Measurements from ENCODE around the gene HGF.

HGF gene

DNA sequence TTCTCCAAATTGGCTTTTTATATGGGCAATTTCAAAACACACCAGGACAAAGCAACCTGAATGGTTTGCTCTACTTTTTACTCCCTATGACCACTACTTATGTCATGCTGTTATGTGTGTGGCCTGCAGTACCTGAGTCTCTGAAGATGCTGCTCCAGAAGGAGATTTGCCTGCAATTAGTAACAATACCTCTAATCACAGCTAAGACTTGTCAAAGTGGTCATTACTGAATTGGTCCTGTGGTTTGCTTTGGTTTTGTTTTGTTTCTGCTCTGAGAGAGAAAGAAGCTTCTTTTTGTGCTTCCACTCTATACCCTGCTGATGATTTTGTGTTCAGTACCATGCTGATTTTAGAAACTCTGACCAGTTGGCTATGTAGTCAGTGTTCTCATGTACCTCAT, 25.5 kb downstream of the HGF start:
- Histone ChIP-seq H3K27ac (no peak overlapping the region), H3K4me3 (ENCODE audit: low read depth, low read length) (no peak overlapping the region), H3K36me3 (replicated peaks) (no peaks in the 10 kb centered on the region), H3K27me3 (replicated peaks) (no peaks in the 10 kb centered on the region)
- DNase-seq, result no peak
- in situ Hi-C loops (cut with HindIII; ENCODE audit: low pct_ligation_motif_present, low sequenced_read_pairs), result no loop called here
- TF ChIP-seq, protein P1, sequence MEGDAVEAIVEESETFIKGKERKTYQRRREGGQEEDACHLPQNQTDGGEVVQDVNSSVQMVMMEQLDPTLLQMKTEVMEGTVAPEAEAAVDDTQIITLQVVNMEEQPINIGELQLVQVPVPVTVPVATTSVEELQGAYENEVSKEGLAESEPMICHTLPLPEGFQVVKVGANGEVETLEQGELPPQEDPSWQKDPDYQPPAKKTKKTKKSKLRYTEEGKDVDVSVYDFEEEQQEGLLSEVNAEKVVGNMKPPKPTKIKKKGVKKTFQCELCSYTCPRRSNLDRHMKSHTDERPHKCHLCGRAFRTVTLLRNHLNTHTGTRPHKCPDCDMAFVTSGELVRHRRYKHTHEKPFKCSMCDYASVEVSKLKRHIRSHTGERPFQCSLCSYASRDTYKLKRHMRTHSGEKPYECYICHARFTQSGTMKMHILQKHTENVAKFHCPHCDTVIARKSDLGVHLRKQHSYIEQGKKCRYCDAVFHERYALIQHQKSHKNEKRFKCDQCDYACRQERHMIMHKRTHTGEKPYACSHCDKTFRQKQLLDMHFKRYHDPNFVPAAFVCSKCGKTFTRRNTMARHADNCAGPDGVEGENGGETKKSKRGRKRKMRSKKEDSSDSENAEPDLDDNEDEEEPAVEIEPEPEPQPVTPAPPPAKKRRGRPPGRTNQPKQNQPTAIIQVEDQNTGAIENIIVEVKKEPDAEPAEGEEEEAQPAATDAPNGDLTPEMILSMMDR (IDR thresholded peaks at IDR 0.05; ENCODE audit: low read depth, low read length, missing control alignments), result no peak

DNA sequence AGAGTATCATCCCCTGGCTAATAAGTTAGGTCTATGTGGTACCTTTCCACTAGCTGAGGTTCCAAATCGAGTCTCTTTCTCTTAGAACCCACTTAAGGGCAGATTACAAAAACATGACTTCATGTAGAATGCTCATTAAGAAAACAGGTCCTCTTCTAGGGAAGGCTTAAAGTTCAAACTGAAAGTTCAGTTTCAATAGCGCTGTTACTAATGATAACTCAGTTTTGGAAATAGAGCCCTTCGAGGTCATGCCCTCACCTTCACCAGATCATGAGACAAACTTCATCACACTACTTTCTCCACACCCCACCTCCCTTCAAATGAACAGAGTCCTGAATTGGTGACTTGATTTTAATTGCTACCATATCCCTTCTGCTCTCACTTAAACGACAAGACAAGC, 26.2 kb downstream of the HGF start:
- no peak for DNase-seq
- Histone ChIP-seq H3K4me3 (ENCODE audit: low read depth, low read length) (no peak overlapping the region), H3K36me3 (replicated peaks) (no peaks in the 10 kb centered on the region), H3K27ac (no peak overlapping the region), H3K27me3 (replicated peaks) (no peaks in the 10 kb centered on the region)
- TF ChIP-seq, protein P1 (IDR thresholded peaks at IDR 0.05; ENCODE audit: low read depth, low read length, missing control alignments), result no peak
- in situ Hi-C loops (cut with HindIII; ENCODE audit: low pct_ligation_motif_present, low sequenced_read_pairs), result no loop called here

DNA sequence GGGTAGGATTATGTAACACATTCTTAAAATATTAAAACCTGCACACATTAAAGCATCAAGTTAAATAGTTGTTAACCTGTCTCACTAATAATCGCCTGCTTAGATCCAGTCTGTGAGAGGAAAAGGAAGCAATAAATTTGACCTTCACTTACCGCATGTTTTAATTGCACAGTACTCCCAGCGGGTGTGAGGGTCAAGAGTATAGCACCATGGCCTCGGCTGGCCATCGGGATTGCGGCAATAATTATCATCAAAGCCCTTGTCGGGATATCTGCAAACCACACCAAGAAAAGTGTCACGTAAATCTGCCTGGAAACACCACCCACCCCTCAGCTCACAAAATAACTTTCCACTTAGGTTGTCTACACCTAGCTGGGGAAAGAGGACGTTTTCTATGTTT, 26.6 kb downstream of the HGF start:
- in situ Hi-C loops (cut with HindIII; ENCODE audit: low pct_ligation_motif_present, low sequenced_read_pairs), result no loop called here
- TF ChIP-seq, protein P1 (IDR thresholded peaks at IDR 0.05; ENCODE audit: low read depth, low read length, missing control alignments), result no peak
- no peak overlapping the region for H3K4me3 ChIP-seq (ENCODE audit: low read depth, low read length)
- H3K36me3 ChIP-seq (replicated peaks), result no peaks in the 10 kb centered on the region
- no peaks in the 10 kb centered on the region for H3K27me3 ChIP-seq (replicated peaks)
- H3K27ac ChIP-seq, result no peak overlapping the region
- no peak for DNase-seq

DNA sequence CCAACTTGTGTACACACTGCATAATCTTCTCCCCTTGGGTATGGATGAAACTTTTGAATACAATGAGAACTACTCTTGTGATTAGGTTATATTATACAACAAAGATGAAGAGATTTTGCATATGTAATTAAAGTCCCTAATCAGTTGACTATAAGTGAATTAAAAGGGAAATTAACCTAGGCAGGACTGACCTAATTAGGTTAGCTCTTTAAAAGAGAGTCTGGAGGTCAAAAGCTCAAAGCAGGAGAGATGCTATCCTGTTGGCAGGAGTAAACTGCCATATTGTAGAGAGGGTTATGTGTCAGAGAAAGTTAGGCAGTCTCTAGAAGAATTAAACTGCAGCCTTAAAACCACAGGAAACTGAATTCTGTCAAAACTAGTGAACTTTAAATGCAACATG, 29.4 kb downstream of the HGF start:
- Histone ChIP-seq H3K36me3 (replicated peaks) (no peaks in the 10 kb centered on the region), H3K27ac (no peak overlapping the region), H3K4me3 (ENCODE audit: low read depth, low read length) (no peak overlapping the region), H3K27me3 (replicated peaks) (no peaks in the 10 kb centered on the region)
- TF ChIP-seq, protein P1 (IDR thresholded peaks at IDR 0.05; ENCODE audit: low read depth, low read length, missing control alignments), result no peak
- DNase-seq, result no peak
- in situ Hi-C loops (cut with HindIII; ENCODE audit: low pct_ligation_motif_present, low sequenced_read_pairs), result no loop called here

DNA sequence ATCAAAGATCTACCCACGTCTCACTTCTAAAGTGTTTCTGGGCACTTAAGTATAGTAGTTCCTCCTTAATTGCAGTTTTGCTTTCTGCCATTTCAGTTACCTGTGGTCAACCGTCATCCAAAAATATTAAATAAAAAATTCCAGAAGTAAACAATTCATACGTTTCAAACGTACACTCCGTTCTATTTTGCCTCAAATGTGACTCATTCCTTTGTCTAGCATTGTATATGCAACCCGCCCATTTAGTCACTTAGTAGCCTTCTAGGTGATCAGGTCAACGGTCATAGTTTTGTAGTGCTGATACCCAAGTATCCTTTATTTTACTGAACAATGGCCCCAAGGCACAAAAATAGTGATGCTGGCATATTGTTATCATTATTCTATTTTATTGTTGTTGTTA, 33.8 kb downstream of the HGF start:
- no peaks in the 10 kb centered on the region for H3K27me3 ChIP-seq (replicated peaks)
- H3K4me3 ChIP-seq (ENCODE audit: low read depth, low read length), result no peak overlapping the region
- no peak for DNase-seq
- TF ChIP-seq, protein P1 (IDR thresholded peaks at IDR 0.05; ENCODE audit: low read depth, low read length, missing control alignments), result no peak
- in situ Hi-C loops (cut with HindIII; ENCODE audit: low pct_ligation_motif_present, low sequenced_read_pairs), result no loop called here
- no peak overlapping the region for H3K27ac ChIP-seq
- H3K36me3 ChIP-seq (replicated peaks), result no peaks in the 10 kb centered on the region

DNA sequence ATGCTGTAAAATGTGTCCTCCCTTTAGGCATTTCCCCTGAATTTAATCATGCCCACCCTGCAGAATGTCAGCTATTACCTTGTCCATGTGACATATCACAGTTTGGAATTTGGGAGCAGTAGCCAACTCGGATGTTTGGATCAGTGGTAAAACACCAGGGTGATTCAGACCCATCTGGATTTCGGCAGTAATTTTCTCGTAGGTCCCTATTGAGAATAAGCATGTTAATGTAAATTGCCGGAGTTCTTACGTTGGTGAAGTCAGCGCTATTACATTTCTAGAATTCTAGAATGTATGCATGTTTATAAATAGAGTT, 44.1 kb downstream of the HGF start:
- in situ Hi-C loops (cut with HindIII; ENCODE audit: low pct_ligation_motif_present, low sequenced_read_pairs), result no loop called here
- no peak overlapping the region for H3K4me3 ChIP-seq (ENCODE audit: low read depth, low read length)
- H3K27me3 ChIP-seq (replicated peaks), result no peaks in the 10 kb centered on the region
- peak; percentile 88 for DNase-seq
- no peaks in the 10 kb centered on the region for H3K36me3 ChIP-seq (replicated peaks)
- TF ChIP-seq, protein P1 (IDR thresholded peaks at IDR 0.05; ENCODE audit: low read depth, low read length, missing control alignments), result no peak
- peak overlapping the region; percentile 71 for H3K27ac ChIP-seq
